Measurements from ENCODE around the gene SERPINB10.

DNA sequence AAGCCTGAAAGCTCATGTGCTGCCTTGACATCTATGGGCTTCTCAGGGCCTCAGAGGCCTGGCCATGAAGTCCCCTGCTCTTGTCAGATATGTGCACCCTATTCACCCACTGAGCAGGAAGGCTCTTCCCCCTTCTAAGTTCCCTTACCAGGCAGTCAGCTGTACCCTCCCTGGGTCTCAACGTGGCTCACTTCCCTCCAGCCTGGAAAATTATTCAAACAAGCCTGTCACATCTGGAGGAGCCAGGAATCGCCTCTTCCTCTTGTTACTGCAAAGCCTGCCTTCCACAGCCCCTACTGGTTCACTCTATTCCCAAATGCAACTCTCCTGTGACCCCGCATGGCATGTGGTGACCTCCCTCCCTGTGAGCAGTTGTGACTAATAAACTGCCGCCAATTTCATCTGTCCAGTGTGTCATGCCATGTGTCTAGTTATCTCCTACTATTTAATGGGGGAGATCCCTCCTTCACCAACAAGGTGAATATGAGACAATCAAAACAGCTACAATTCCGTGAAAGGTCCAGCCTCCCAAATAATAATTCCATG is 53.8 kb downstream of the SERPINB10 start:
- TF ChIP-seq POLR2A (IDR thresholded peaks at IDR 0.05; ENCODE audit: low read length) (no peak), GATA1 (IDR thresholded peaks at IDR 0.05; ENCODE audit: low read depth, low read length) (no peak)
